RWPE2 (cell line): ENCODE data around the gene PXDN.
A peak's percentile ranks its signal among the peaks of the same experiment; 100 is the strongest.

Experiments used
- ATAC-seq: fragments of 200-7000 bp; cut with Tn5 transposase; 3 replicates; pipeline ENCODE4 v1.9.1; 2021; ENCODE audit warnings: low read depth
- DNase-seq: peaks from one replicate; pipeline ENCODE4 v3.0.0-alpha.2; 2020; ENCODE audit warnings: low spot score
- H3K27ac ChIP-seq: fragments of 450-650 bp; 2 replicates; pipeline ENCODE4 v1.5.1; 2017; ENCODE audit warnings: mild to moderate bottlenecking; ENCODE audit not compliant: poor library complexity, severe bottlenecking
- H3K27me3 ChIP-seq: fragments of 250-450 bp; sonication (Bioruptor Pico); 2 replicates; pipeline ENCODE4 v1.5.1; 2021; ENCODE audit warnings: mild to moderate bottlenecking, moderate library complexity; ENCODE audit not compliant: insufficient read depth, poor library complexity, severe bottlenecking
- H3K36me3 ChIP-seq: fragments of 250-450 bp; sonication (Bioruptor Pico); 2 replicates; pipeline ENCODE4 v1.5.1; 2020; ENCODE audit warnings: low read depth, mild to moderate bottlenecking, moderate library complexity
- H3K4me1 ChIP-seq: fragments of 250-450 bp; sonication (Bioruptor Pico); 2 replicates; pipeline ENCODE4 v1.5.1; 2021; ENCODE audit warnings: mild to moderate bottlenecking, moderate library complexity; ENCODE audit not compliant: insufficient read depth, poor library complexity, severe bottlenecking
- H3K4me3 ChIP-seq: fragments of 250-450 bp; sonication (Bioruptor Pico); 2 replicates; pipeline ENCODE4 v1.5.1; 2021; ENCODE audit warnings: mild to moderate bottlenecking, moderate library complexity; ENCODE audit not compliant: severe bottlenecking
- H3K9me3 ChIP-seq: fragments of 250-450 bp; sonication (Bioruptor Pico); 2 replicates; pipeline ENCODE4 v1.5.1; 2021; ENCODE audit warnings: mild to moderate bottlenecking, moderate library complexity; ENCODE audit not compliant: severe bottlenecking
- TF ChIP-seq, protein P1 (sequence below): fragments of 450-650 bp; IDR thresholded peaks from one replicate; pipeline ENCODE4 v1.5.1; 2017; ENCODE audit warnings: mild to moderate bottlenecking, moderate library complexity; ENCODE audit not compliant: poor library complexity, severe bottlenecking

PXDN gene

DNA sequence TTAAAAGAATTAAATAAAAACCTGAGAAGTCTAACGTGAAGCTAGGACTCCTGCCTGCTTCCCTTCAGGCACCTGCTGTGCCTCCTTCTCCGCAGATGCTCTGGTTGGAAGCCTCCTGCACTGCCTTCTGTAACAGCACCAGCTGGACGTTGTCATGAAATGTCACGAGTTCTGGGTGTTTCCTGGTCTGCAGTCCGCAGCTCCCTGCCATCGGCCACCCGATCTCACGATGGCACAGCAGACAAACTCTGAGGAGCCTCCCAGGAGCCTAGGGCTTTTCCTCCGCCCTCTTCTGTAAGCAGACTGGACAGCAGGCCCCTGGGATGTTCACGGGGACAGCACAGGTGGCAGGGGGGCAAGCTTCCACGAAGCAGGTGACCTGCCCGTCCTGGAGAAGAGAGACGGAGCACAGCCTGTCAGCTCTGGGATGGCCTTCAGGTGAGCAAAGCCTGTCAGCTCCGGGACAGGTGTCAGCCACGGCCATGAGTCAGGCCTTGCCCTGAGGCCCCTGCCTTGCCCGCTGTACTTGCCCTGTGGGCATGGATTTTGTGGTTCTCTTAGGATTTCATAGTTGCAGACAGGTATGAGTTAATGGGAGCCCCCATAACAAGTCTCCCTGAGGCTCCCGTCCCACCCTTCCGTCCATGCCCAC, 110.3 kb downstream of the PXDN start:
- no peak for ATAC-seq
- Histone ChIP-seq H3K9me3 (no peaks in the 10 kb centered on the region), H3K4me1 (peaks cover 44% of the 10 kb centered on the region), H3K27ac (peak overlapping the region; percentile 95), H3K27me3 (no peaks in the 10 kb centered on the region), H3K4me3 (no peak overlapping the region), H3K36me3 (peaks cover 56% of the 10 kb centered on the region)
- TF ChIP-seq, protein P1, sequence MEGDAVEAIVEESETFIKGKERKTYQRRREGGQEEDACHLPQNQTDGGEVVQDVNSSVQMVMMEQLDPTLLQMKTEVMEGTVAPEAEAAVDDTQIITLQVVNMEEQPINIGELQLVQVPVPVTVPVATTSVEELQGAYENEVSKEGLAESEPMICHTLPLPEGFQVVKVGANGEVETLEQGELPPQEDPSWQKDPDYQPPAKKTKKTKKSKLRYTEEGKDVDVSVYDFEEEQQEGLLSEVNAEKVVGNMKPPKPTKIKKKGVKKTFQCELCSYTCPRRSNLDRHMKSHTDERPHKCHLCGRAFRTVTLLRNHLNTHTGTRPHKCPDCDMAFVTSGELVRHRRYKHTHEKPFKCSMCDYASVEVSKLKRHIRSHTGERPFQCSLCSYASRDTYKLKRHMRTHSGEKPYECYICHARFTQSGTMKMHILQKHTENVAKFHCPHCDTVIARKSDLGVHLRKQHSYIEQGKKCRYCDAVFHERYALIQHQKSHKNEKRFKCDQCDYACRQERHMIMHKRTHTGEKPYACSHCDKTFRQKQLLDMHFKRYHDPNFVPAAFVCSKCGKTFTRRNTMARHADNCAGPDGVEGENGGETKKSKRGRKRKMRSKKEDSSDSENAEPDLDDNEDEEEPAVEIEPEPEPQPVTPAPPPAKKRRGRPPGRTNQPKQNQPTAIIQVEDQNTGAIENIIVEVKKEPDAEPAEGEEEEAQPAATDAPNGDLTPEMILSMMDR = no peak
- DNase-seq = no peak

DNA sequence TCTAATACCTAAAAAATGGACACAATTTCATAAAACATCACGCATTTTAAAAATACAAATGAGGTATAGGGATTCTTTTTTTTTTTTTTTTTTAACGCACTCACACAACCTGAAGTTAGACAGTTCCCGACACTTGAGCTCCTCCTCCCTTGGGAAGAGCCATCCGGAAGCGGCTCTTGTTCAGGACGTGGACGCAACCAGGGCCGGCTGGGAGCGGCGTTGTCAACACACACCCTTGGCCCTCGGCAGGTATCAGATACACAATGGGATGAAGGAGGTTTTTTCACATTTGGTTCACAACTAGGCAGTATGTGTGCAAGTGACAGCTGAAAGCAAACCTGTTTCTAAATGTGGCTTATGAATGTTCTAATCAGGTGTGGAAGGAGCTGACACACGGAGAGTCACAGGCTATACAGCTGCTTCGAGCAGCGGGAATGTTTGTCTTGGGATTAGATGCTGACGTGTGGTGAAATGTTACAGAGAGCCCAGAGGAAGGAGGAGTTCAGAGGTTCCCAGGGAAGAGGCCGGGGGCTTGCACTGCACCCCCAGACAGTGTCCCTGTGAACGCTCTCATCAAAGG, 111.1 kb downstream of the PXDN start:
- TF ChIP-seq, protein P1 = no peak
- peaks cover 47% of the 10 kb centered on the region for H3K36me3 ChIP-seq
- H3K9me3 ChIP-seq = no peaks in the 10 kb centered on the region
- H3K27ac ChIP-seq = peak overlapping the region; percentile 95
- ATAC-seq (peak; percentile 24; the same call in 2 of the 3 replicates), DNase-seq (no peak)
- H3K27me3 ChIP-seq = no peaks in the 10 kb centered on the region
- no peak overlapping the region for H3K4me3 ChIP-seq
- peaks cover 50% of the 10 kb centered on the region for H3K4me1 ChIP-seq

DNA sequence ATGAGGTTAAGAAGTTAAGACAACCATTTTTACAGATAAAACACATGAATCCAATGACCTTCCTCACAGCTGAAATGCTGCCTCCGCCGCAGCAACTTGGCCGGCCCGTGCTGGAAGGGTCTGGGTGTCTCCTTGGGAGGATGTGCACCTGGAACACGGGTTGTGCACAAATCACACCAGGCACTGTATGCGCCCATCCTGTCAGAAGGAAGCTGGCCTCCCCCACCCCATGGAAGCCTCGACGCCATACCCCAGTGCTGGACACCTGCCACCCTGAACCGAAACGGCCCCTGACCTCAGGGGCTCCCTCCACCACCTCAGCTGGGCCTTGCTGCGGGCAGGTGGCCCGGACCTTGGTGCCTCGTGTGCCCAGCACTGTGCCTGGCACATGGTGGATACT, 111.8 kb downstream of the PXDN start:
- Histone ChIP-seq H3K36me3 (peaks cover 45% of the 10 kb centered on the region), H3K4me1 (peaks cover 52% of the 10 kb centered on the region), H3K27me3 (no peaks in the 10 kb centered on the region), H3K27ac (peak overlapping the region; percentile 95), H3K4me3 (no peak overlapping the region), H3K9me3 (no peaks in the 10 kb centered on the region)
- TF ChIP-seq, protein P1 = no peak
- no peak for ATAC-seq
- DNase-seq = no peak

DNA sequence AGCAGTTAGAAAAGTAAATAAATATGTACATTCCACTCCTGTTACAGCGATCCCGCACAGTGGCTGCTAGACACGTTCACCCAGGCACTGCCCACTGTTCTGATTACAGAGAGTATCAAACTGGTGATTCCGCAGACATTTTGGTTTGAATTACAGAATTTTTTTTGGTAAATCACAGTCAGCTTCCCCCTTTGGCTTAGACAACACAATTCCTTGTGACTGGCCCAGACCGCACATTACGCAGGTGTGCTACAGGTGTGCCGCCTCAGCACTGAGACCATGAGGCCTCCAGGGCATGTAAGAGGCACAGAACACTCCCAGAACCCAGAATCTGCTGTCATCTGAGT, 112.3 kb downstream of the PXDN start:
- Histone ChIP-seq H3K4me3 (no peak overlapping the region), H3K27me3 (no peaks in the 10 kb centered on the region), H3K9me3 (no peaks in the 10 kb centered on the region), H3K36me3 (peaks cover 45% of the 10 kb centered on the region), H3K27ac (peak overlapping the region; percentile 95), H3K4me1 (peaks cover 54% of the 10 kb centered on the region)
- ATAC-seq (peak; percentile 87), DNase-seq (peak; percentile 88)
- TF ChIP-seq, protein P1 = no peak

DNA sequence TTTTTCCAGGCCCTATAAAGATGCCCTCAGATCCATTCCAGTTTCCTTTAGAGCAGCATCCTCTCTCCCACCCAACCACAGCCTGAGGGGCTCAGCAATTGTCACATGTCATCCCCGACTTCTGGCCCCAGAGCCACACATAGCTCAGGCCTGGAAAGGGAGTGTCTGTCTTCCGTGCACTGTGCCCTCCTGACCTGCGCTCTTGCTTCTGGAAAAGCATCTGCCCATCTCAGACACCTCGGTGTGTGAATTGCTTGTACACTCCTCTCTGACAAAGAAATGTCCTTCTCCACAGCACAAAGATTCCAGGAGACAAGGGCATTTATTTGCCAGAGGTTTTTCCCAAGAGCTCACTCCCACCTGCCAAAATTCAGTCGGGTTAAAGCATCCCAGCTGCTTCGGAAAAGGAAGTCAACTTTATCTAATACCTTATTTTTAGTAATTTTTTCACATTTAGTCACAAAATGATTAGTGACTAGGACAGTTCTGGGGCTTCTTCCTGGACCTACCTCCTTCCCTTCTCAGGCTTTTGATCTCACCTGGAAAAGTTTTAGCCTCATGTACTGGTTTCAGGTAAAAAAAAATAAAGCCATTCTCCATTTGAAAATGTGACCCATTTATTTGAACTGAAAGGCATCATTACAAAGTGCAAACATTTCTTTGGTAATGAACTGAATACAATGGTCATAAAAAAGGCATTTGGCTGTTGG, 112.9 kb downstream of the PXDN start:
- DNase-seq (no peak), ATAC-seq (no peak)
- no peaks in the 10 kb centered on the region for H3K9me3 ChIP-seq
- H3K27ac ChIP-seq = peak overlapping the region; percentile 95
- TF ChIP-seq, protein P1 = no peak
- H3K27me3 ChIP-seq = no peaks in the 10 kb centered on the region
- peaks cover 55% of the 10 kb centered on the region for H3K4me1 ChIP-seq
- H3K36me3 ChIP-seq = peaks cover 45% of the 10 kb centered on the region
- H3K4me3 ChIP-seq = no peak overlapping the region
